NCI-H2029 treated with DMSO at 0.1 percent for 48 hours (cell line): ENCODE measurements around the gene CLTB.
"Not testable (repeated sequence)": the region's sequence is repeated elsewhere in the genome, so short reads cannot be mapped to it uniquely, and the experiment has no call there.

Experiments used
- DNase-seq: peaks from one replicate; lab custom pipeline; 2025; lab: John Stamatoyannopoulos, UW

Gene CLTB

GRCh38 chr5:176415952-176416924, at the start of gene CLTB:
Gene CLTB (minus strand): TSS chr5:176416539. CDS start chr5:176416363, 176 bp downstream.
- DNase-seq, result peak; percentile 45

GRCh38 chr5:176463113-176463764, 46.9 kb upstream of the CLTB start:
- DNase-seq, result no peak

GRCh38 chr5:176461349-176461748, 45.0 kb upstream of the CLTB start:
- DNase-seq, result no peak

- DNase-seq, result no peak
Measured at GRCh38 chr5:176458904-176459561, 42.7 kb upstream of the CLTB start.

GRCh38 chr5:176454724-176455394, 38.5 kb upstream of the CLTB start:
- DNase-seq, result peak; percentile 49

- DNase-seq, result no peak
Measured at GRCh38 chr5:176450077-176450476, 33.7 kb upstream of the CLTB start.

- peak; percentile 96 for DNase-seq
Measured at GRCh38 chr5:176447978-176448608, 31.8 kb upstream of the CLTB start, which contains the start of gene FAF2. Gene FAF2 (plus strand): TSS chr5:176448385. CDS start chr5:176448408, 23 bp downstream.

GRCh38 chr5:176447591-176447977, 31.2 kb upstream of the CLTB start:
- no peak for DNase-seq

GRCh38 chr5:176446884-176447590, 30.7 kb upstream of the CLTB start:
- no peak for DNase-seq

- no peak for DNase-seq
Measured at GRCh38 chr5:176446028-176446665, 29.8 kb upstream of the CLTB start.

GRCh38 chr5:176444742-176445141, 28.4 kb upstream of the CLTB start:
- no peak for DNase-seq

GRCh38 chr5:176442911-176443310, 26.6 kb upstream of the CLTB start:
- not testable (repeated sequence) for DNase-seq

- DNase-seq, result no peak
Measured at GRCh38 chr5:176441921-176442323, 25.6 kb upstream of the CLTB start.

GRCh38 chr5:176440927-176441706, 24.8 kb upstream of the CLTB start:
- no peak for DNase-seq

GRCh38 chr5:176438959-176439757, 22.8 kb upstream of the CLTB start:
- no peak for DNase-seq

- no peak for DNase-seq
Measured at GRCh38 chr5:176436656-176437055, 20.3 kb upstream of the CLTB start.

GRCh38 chr5:176432707-176433106, 16.4 kb upstream of the CLTB start:
- DNase-seq, result no peak

GRCh38 chr5:176429972-176430371, 13.6 kb upstream of the CLTB start:
- DNase-seq, result no peak

- DNase-seq, result no peak
Measured at GRCh38 chr5:176427971-176428370, 11.6 kb upstream of the CLTB start.
